HepG2 (cell line): Measurements from ENCODE around the gene TMX4. TPM values are rescaled to one million over a fixed set of nuclear protein-coding genes. Genes with fewer than 3 reads are reported as not detected.

Source experiments
- CENPBD1 ChIP-seq: sonication (generic); formaldehyde crosslinking; IDR thresholded peaks from 2 replicates; pipeline ENCODE4 v1.8.0; 2022; ENCODE audit warnings: missing genetic modification reagents, low read depth, mild to moderate bottlenecking, borderline replicate concordance
- DDIT3 ChIP-seq: sonication (generic); formaldehyde crosslinking; IDR thresholded peaks from 2 replicates; pipeline ENCODE4 v1.4.0; 2020; ENCODE audit warnings: mild to moderate bottlenecking, missing genetic modification reagents
- GATAD1 ChIP-seq: IDR thresholded peaks from 2 replicates; pipeline ENCODE4 v1.6.1; 2016; ENCODE audit warnings: missing genetic modification reagents, missing compliant biosample characterization
- GZF1 ChIP-seq: sonication (generic); formaldehyde crosslinking; IDR thresholded peaks from 2 replicates; pipeline ENCODE4 v1.5.1; 2020; ENCODE audit warnings: mild to moderate bottlenecking, missing genetic modification reagents
- HBP1 ChIP-seq: IDR thresholded peaks from 2 replicates; pipeline ENCODE4 v1.6.1; 2016; ENCODE audit warnings: low read depth, control low read depth
- IKZF5 ChIP-seq: IDR thresholded peaks from 2 replicates; pipeline ENCODE4 v1.6.1; 2018; ENCODE audit warnings: missing genetic modification reagents, mild to moderate bottlenecking, missing compliant biosample characterization
- KDM5A ChIP-seq: fragments of 200-600 bp; sonication (generic); IDR thresholded peaks from 2 replicates; pipeline ENCODE4 v1.7.0; 2018; ENCODE audit warnings: antibody characterized with exemption, mild to moderate bottlenecking, low read length, borderline replicate concordance
- MAZ ChIP-seq, 2 experiments: sonication (generic) in 1 of 2; formaldehyde crosslinking in 1 of 2; IDR thresholded peaks; 2 replicates each; pipeline versions ENCODE4 v1.5.0 to v1.6.1; 2012 to 2020; ENCODE audit warnings: low read depth in 2 of 2, mild to moderate bottlenecking in 2 of 2, borderline replicate concordance in 1 of 2, improper control_type of control experiment in 1 of 2, low read length in 1 of 2, missing genetic modification reagents in 1 of 2, moderate library complexity in 1 of 2
- POLR2AphosphoS5 ChIP-seq: IDR thresholded peaks from 2 replicates; pipeline ENCODE4 v1.6.1; 2012; ENCODE audit warnings: low read depth, low read length
- RARG ChIP-seq: sonication (generic); formaldehyde crosslinking; IDR thresholded peaks from 2 replicates; pipeline ENCODE4 v1.4.0; 2020; ENCODE audit warnings: low read depth, mild to moderate bottlenecking, missing genetic modification reagents
- REXO4 ChIP-seq: sonication (generic); formaldehyde crosslinking; IDR thresholded peaks from 2 replicates; pipeline ENCODE4 v1.8.0; 2022; ENCODE audit warnings: missing genetic modification reagents, mild to moderate bottlenecking, borderline replicate concordance
- RNF2 ChIP-seq: fragments of 450-650 bp; conservative IDR thresholded peaks from 2 replicates; pipeline ENCODE4 v1.6.1; 2016; ENCODE audit warnings: low read depth
- SAP130 ChIP-seq: IDR thresholded peaks from 2 replicates; pipeline ENCODE4 v1.6.1; 2016; ENCODE audit warnings: low read depth
- TOE1 ChIP-seq: sonication (generic); formaldehyde crosslinking; IDR thresholded peaks from 2 replicates; pipeline ENCODE4 v1.4.0; 2020; ENCODE audit warnings: mild to moderate bottlenecking, missing genetic modification reagents
- ZFP36L1 ChIP-seq: sonication (generic); formaldehyde crosslinking; IDR thresholded peaks from 2 replicates; pipeline ENCODE4 v1.8.0; 2022; ENCODE audit warnings: mild to moderate bottlenecking, missing genetic modification reagents, moderate library complexity
- ZFYVE20 ChIP-seq: sonication (generic); formaldehyde crosslinking; IDR thresholded peaks from 2 replicates; pipeline ENCODE4 v1.8.0; 2023; ENCODE audit warnings: low read depth, mild to moderate bottlenecking, moderate library complexity, missing genetic modification reagents, borderline replicate concordance
- ZKSCAN8 ChIP-seq: IDR thresholded peaks from 2 replicates; pipeline ENCODE4 v1.6.1; 2016; ENCODE audit warnings: borderline replicate concordance, missing genetic modification reagents, missing compliant biosample characterization
- ZNF160 ChIP-seq: sonication (generic); formaldehyde crosslinking; IDR thresholded peaks from 2 replicates; pipeline ENCODE4 v1.8.0; 2022; ENCODE audit warnings: mild to moderate bottlenecking, inconsistent platforms, missing genetic modification reagents
- ZNF18 ChIP-seq: sonication (generic); formaldehyde crosslinking; IDR thresholded peaks from 2 replicates; pipeline ENCODE4 v1.8.0; 2022; ENCODE audit warnings: mild to moderate bottlenecking, missing genetic modification reagents; ENCODE audit not compliant: insufficient replicate concordance
- ZNF292 ChIP-seq: sonication (generic); formaldehyde crosslinking; IDR thresholded peaks from 2 replicates; pipeline ENCODE4 v1.8.1; 2022; ENCODE audit warnings: mild to moderate bottlenecking, low read depth, missing genetic modification reagents, borderline replicate concordance
- ZNF44 ChIP-seq: sonication (generic); formaldehyde crosslinking; IDR thresholded peaks from 2 replicates; pipeline ENCODE4 v1.5.1; 2020; ENCODE audit warnings: mild to moderate bottlenecking, missing genetic modification reagents
- ZNF441 ChIP-seq: sonication (generic); formaldehyde crosslinking; IDR thresholded peaks from 2 replicates; pipeline ENCODE4 v1.7.0; 2021; ENCODE audit warnings: missing genetic modification reagents, borderline replicate concordance
- ZNF619 ChIP-seq: sonication (generic); formaldehyde crosslinking; IDR thresholded peaks from 2 replicates; pipeline ENCODE4 v1.4.0; 2020; ENCODE audit warnings: mild to moderate bottlenecking, missing genetic modification reagents
- polyA plus RNA-seq, 8 experiments: library from polyadenylated mRNA; depleted of rRNA in 3 of 8; stranded (reverse) in 7 of 8; unstranded in 1 of 8; fragments of >200 nt; fragmentation: Illumina TruSeq in 4 of 8; extraction: Trizol in 4 of 8; gene quantifications; 2 replicates each; pipeline versions ENCODE4 v1.2.1 to v1.2.3, GENCODE V29; 2011 to 2016; ENCODE audit warnings: low read depth in 4 of 8, missing spikeins in 1 of 8, mixed read lengths in 1 of 8; ENCODE audit not compliant: insufficient read depth in 1 of 8
- total RNA-seq, 5 experiments: library from RNA; depleted of rRNA; stranded (reverse); fragments of >200 nt; fragmentation: Illumina TruSeq; extraction: Trizol; gene quantifications; 2 replicates each; pipeline ENCODE4 v1.2.3, GENCODE V29; 2016; ENCODE audit warnings: low read depth in 1 of 5

The TMX4 gene
- total and polyA plus RNA-seq, 2 of the 13 experiments (the other 11 are each of a cell fraction or from before 2014, with no cell fraction given) = 7.6 to 21.4 TPM

GRCh38 chr20:8018958-8019245 lies 659 bp downstream of the TMX4 start (continued):
- TF ChIP-seq ZNF18 (CRISPR knock-in tag) = no peak
- TF ChIP-seq HBP1 = 0 out of 2 replicates have a peak, but pooled peaks have one; percentile 32
- TF ChIP-seq ZNF160 = no peak
- TF ChIP-seq ZNF44 = peak; percentile 9; the same call in 1 of the 2 replicates
- TF ChIP-seq ZKSCAN8 (CRISPR knock-in tag) = 0 out of 2 replicates have a peak, but pooled peaks have one; percentile 7
- TF ChIP-seq ZFP36L1 (CRISPR knock-in tag) = 0 out of 2 replicates have a peak, but pooled peaks have one; percentile 73
- no peak for TF ChIP-seq GZF1 (CRISPR knock-in tag)
- peak; percentile 47; the same call in 1 of the 2 replicates for TF ChIP-seq ZNF441 (CRISPR knock-in tag)
- TF ChIP-seq DDIT3 (CRISPR knock-in tag) = no peak
- 0 out of 2 replicates have a peak, but pooled peaks have one; percentile 30 for TF ChIP-seq POLR2AphosphoS5
- TF ChIP-seq RNF2 = peak; percentile 60; the same call in 1 of the 2 replicates
- peak; percentile 38; the same call in 1 of the 2 replicates for TF ChIP-seq ZNF292 (CRISPR knock-in tag)
- peak; percentile 62; the same call in 1 of the 2 replicates for TF ChIP-seq KDM5A
- TF ChIP-seq REXO4 (CRISPR knock-in tag) = peak; percentile 53; the same call in 1 of the 2 replicates
- peak; percentile 33; the same call in 1 of the 2 replicates for TF ChIP-seq MAZ (IDR thresholded peaks at IDR 0.05; ENCODE audit: borderline replicate concordance, low read depth, low read length)
- no peak for TF ChIP-seq MAZ (CRISPR knock-in tag; IDR thresholded peaks at IDR 0.05; ENCODE audit: low read depth)
- TF ChIP-seq ZNF619 (CRISPR knock-in tag) = no peak
- TF ChIP-seq GATAD1 (CRISPR knock-in tag) = 0 out of 2 replicates have a peak, but pooled peaks have one; percentile 3
- 0 out of 2 replicates have a peak, but pooled peaks have one; percentile 20 for TF ChIP-seq IKZF5 (CRISPR knock-in tag)
- 0 out of 2 replicates have a peak, but pooled peaks have one; percentile 61 for TF ChIP-seq TOE1 (CRISPR knock-in tag)
- TF ChIP-seq RARG (CRISPR knock-in tag) = peak; percentile 66; the same call in 1 of the 2 replicates
- TF ChIP-seq SAP130 (CRISPR knock-in tag) = peak; percentile 67
- 0 out of 2 replicates have a peak, but pooled peaks have one; percentile 65 for TF ChIP-seq CENPBD1 (CRISPR knock-in tag)
- 0 out of 2 replicates have a peak, but pooled peaks have one; percentile 2 for TF ChIP-seq ZFYVE20 (CRISPR knock-in tag)
